Measurements from ENCODE around the gene OPRM1.

OPRM1 gene

DNA sequence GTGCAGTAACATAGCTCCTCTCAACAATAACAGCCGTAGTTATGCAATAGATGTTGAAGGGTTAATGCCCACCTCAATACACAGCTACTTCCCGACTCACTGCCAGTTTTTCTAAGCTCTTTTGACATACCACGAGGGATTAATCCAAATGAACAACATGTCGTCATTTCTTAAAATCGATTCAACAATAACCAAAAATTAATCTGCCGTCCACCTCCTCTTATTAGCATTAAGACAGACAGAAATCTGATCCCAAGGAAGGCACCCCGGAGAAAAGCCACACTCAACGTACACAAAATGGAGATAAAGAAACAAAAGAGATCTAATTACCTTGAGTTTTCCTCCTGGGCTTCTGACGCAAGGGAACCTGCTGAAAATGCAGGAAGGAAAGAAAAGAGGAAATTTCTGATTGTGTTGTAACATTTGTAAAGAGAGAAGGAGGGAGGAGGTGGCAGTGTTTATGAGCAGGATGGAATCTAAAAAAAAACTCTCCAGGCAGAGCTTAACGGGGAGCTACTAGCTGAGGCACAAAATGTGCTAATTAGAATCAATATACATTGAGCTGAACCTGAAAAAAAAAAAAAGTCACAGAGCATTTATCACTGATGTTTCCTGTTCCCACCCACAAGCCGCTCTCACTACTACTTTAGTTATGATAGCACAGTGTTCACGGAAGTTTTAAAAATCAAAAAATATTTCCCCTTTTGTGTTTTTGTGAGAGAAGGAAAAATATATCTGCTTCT, 208.2 kb downstream of the OPRM1 start:
- no peak for DNase-seq (ENCODE audit: low read depth)
- no peak overlapping the region for H3K4me3 ChIP-seq (ENCODE audit: low read depth, low read length)

GRCh38 chr6:154249499-154250298, 210.7 kb downstream of the OPRM1 start:
- TF ChIP-seq, protein P1, sequence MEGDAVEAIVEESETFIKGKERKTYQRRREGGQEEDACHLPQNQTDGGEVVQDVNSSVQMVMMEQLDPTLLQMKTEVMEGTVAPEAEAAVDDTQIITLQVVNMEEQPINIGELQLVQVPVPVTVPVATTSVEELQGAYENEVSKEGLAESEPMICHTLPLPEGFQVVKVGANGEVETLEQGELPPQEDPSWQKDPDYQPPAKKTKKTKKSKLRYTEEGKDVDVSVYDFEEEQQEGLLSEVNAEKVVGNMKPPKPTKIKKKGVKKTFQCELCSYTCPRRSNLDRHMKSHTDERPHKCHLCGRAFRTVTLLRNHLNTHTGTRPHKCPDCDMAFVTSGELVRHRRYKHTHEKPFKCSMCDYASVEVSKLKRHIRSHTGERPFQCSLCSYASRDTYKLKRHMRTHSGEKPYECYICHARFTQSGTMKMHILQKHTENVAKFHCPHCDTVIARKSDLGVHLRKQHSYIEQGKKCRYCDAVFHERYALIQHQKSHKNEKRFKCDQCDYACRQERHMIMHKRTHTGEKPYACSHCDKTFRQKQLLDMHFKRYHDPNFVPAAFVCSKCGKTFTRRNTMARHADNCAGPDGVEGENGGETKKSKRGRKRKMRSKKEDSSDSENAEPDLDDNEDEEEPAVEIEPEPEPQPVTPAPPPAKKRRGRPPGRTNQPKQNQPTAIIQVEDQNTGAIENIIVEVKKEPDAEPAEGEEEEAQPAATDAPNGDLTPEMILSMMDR (IDR thresholded peaks at IDR 0.05; ENCODE audit: control insufficient read depth, extremely low read depth, insufficient read depth), result no peak
- H3K4me3 ChIP-seq (ENCODE audit: low read depth, low read length), result no peak overlapping the region
- no peak for DNase-seq (ENCODE audit: low read depth)

More for the DNA sequence above, 208.2 kb downstream of the OPRM1 start:
- TF ChIP-seq, protein P1 (IDR thresholded peaks at IDR 0.05; ENCODE audit: control insufficient read depth, extremely low read depth, insufficient read depth), result no peak

GRCh38 chr6:154251116-154251515, 212.1 kb downstream of the OPRM1 start:
- no peak for DNase-seq (ENCODE audit: low read depth)
- no peak overlapping the region for H3K4me3 ChIP-seq (ENCODE audit: low read depth, low read length)
- TF ChIP-seq, protein P1 (IDR thresholded peaks at IDR 0.05; ENCODE audit: control insufficient read depth, extremely low read depth, insufficient read depth), result no peak

DNA sequence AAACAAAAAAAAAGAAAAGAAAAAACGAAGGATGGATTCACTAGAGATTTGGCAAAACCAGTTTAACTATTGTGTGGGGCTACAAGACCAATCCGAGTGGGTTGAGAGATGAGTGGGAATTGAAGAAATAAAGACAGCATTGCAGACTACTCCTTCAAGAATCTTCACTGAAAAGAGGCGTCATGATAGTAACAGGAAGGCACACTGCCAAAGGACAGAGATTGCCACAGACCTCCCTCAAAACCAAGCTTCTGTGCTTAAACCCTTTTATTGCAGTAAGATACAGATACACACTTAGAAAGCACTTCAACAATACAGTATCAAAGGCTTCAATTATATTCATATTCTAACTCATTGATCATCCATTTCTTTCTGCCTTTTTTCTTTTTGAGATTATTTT, 213.6 kb downstream of the OPRM1 start:
- H3K4me3 ChIP-seq (ENCODE audit: low read depth, low read length), result no peak overlapping the region
- TF ChIP-seq, protein P1 (IDR thresholded peaks at IDR 0.05; ENCODE audit: control insufficient read depth, extremely low read depth, insufficient read depth), result no peak
- DNase-seq (ENCODE audit: low read depth), result no peak

GRCh38 chr6:154257067-154257466, 218.0 kb downstream of the OPRM1 start:
- DNase-seq (ENCODE audit: low read depth), result no peak
- H3K4me3 ChIP-seq (ENCODE audit: low read depth, low read length), result no peak overlapping the region
- TF ChIP-seq, protein P1 (IDR thresholded peaks at IDR 0.05; ENCODE audit: control insufficient read depth, extremely low read depth, insufficient read depth), result no peak

DNA sequence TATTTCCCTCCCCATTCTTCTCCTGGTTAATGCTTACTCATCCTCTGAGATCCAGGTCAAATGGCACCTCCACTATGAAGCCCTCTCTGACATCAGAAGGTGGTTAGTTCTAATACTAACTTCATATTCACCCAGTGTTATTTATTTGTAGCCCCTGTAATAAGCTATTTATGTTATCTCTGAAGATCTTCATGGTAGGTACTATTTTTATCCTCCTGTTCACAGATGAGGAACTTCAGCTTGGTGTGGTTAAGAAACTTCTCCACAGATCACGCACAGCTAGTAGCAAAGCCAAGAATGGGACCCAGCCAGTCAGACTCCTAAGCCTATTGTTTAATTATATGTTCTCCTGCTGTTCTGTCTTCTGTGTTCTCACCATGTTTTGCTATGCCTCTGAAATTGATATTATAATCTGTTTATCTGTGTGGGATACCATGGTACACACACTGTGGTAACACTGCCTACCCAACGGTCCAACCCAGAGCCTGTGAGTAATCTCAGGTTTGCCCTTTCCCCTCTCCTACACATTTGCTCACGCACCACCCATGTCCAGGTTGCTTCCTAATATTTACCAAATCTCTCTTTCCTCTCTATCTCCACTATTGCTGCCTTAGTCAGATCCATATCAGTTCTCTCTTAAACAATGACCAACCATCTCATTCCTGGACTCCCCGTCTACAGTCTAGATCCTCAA, 219.2 kb downstream of the OPRM1 start:
- no peak overlapping the region for H3K4me3 ChIP-seq (ENCODE audit: low read depth, low read length)
- no peak for DNase-seq (ENCODE audit: low read depth)
- TF ChIP-seq, protein P1 (IDR thresholded peaks at IDR 0.05; ENCODE audit: control insufficient read depth, extremely low read depth, insufficient read depth), result no peak

All from LNCaP clone FGC (cell line).